ENCODE results near the gene CYSTM1.

CYSTM1 gene

DNA sequence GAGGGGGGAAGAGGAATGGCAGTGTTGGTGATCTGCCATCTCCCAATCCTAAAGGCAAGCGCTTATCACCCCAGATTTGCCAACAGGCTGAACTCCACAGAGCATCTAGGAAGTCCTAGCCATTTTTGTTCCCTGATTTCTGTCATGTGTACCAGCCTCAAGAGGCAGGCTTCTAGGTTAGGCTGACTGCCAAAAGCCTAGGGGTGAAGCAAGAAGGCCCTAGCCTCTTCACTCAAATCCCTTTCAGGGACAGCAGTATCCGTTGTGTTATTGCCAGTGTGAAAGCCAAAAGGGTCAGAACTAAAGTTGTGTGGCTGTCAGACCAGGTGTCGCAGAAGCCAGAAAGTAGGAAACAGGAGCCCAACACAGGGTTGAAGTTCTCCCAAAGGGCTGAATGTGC, 34.6 kb upstream of the CYSTM1 start:
- Histone ChIP-seq H3K9me3 (ENCODE audit: control insufficient read depth, insufficient read depth, low read depth, low read length) (no peaks in the 10 kb centered on the region), H3K36me3 (ENCODE audit: control insufficient read depth in 2 of 2, insufficient read depth in 1 of 2, low read length in 2 of 2) (no peaks in the 10 kb centered on the region), H3K4me1 (ENCODE audit: control insufficient read depth, insufficient read depth, low read length) (no peaks in the 10 kb centered on the region), H3K27ac (ENCODE audit: extremely low read depth, low read depth, low read length) (no peak overlapping the region), H3K4me3 (ENCODE audit: low read depth, low read length) (no peak overlapping the region)
- CTCF ChIA-PET = interaction anchor here (0.9 to 10.4 kb wide), 2 partner anchors 65 to 66 kb away, joined by 3 to 109 read pairs; no protein-coding TSS in a partner anchor
- POLR2A ChIA-PET = no interaction called here
- TF ChIP-seq ZNF416 (tag by site-specific recombination; IDR thresholded peaks at IDR 0.05) (no peak), ZNF621 (tag by site-specific recombination; IDR thresholded peaks at IDR 0.05) (no peak)

DNA sequence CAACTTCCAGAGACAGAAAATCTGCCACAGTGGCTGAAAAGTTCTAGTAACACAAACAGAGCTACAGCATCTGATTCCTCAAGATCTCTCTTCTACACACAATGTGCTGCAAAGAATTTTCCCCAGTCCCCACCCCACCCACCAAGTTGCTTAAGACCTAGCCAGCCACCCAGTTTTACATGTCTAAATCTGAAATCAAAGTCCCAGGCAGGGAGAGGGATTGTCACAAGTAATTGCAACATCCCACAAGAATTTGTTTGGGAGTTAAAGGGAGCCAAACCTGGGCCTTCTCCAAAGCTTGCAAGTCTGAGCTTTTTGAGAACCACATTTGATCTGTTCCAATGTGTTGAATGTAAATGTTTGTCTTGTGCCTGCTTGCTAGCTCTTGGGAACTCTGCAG, 33.7 kb upstream of the CYSTM1 start:
- POLR2A ChIA-PET = interaction anchor here (0.6 kb wide), 1 partner anchor 74 kb away, joined by 6 read pairs; no protein-coding TSS in a partner anchor
- no peak for TF ChIP-seq ZNF677 (tag by site-specific recombination; IDR thresholded peaks at IDR 0.05)
- TF ChIP-seq ZNF157 (tag by site-specific recombination; IDR thresholded peaks at IDR 0.05) = no peak
- TF ChIP-seq ZSCAN23 (tag by site-specific recombination; IDR thresholded peaks at IDR 0.05) = no peak
- H3K36me3 ChIP-seq (ENCODE audit: control insufficient read depth in 2 of 2, insufficient read depth in 1 of 2, low read length in 2 of 2) = no peaks in the 10 kb centered on the region
- CTCF ChIA-PET = interaction anchor here (1.1 to 10.4 kb wide), 4 partner anchors 26 to 353 kb away, joined by 3 to 109 read pairs (median 36); partner anchors contain the start of gene PURA
- no peak overlapping the region for H3K27ac ChIP-seq (ENCODE audit: extremely low read depth, low read depth, low read length)
- no peak overlapping the region for H3K4me3 ChIP-seq (ENCODE audit: low read depth, low read length)
- no peaks in the 10 kb centered on the region for H3K4me1 ChIP-seq (ENCODE audit: control insufficient read depth, insufficient read depth, low read length)
- H3K9me3 ChIP-seq (ENCODE audit: control insufficient read depth, insufficient read depth, low read depth, low read length) = no peaks in the 10 kb centered on the region

DNA sequence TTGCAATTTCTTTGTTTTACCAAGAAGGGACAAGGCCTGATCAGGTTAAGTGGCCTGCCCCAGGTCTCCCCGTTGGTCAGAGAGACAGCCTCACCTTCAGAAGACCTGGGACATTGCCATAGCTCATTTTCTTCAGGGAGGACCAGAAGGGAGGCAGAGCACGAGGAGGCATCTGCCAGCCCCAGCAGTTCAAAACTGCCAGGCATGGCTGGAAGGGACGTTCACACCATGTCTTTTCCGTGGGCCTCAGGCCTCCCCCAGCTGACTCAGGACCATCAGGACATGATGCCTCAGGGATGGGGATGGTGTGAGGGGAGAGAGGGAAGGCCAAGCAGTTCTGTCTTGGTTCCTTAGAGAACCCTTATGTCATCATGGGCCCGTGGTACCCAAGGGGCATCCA, 32.7 kb upstream of the CYSTM1 start:
- H3K36me3 ChIP-seq (ENCODE audit: control insufficient read depth in 2 of 2, insufficient read depth in 1 of 2, low read length in 2 of 2) = no peaks in the 10 kb centered on the region
- H3K4me3 ChIP-seq (ENCODE audit: low read depth, low read length) = no peak overlapping the region
- TF ChIP-seq ZFHX2 (tag by site-specific recombination; conservative IDR thresholded peaks at IDR 0.05) = no peak
- no peak for TF ChIP-seq ZNF791 (tag by site-specific recombination; IDR thresholded peaks at IDR 0.05)
- TF ChIP-seq SCRT2 (tag by site-specific recombination; IDR thresholded peaks at IDR 0.05) = no peak
- TF ChIP-seq, protein P1, sequence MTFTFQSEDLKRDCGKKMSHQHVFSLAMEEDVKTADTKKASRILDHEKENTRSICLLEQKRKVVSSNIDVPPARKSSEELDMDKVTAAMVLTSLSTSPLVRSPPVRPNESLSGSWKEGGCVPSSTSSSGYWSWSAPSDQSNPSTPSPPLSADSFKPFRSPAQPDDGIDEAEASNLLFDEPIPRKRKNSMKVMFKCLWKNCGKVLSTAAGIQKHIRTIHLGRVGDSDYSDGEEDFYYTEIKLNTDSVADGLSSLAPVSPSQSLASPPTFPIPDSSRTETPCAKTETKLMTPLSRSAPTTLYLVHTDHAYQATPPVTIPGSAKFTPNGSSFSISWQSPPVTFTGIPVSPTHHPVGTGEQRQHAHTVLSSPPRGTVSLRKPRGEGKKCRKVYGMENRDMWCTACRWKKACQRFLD (tag by site-specific recombination; IDR thresholded peaks at IDR 0.05) = no peak
- TF ChIP-seq, protein P2, sequence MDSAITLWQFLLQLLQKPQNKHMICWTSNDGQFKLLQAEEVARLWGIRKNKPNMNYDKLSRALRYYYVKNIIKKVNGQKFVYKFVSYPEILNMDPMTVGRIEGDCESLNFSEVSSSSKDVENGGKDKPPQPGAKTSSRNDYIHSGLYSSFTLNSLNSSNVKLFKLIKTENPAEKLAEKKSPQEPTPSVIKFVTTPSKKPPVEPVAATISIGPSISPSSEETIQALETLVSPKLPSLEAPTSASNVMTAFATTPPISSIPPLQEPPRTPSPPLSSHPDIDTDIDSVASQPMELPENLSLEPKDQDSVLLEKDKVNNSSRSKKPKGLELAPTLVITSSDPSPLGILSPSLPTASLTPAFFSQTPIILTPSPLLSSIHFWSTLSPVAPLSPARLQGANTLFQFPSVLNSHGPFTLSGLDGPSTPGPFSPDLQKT (IDR thresholded peaks at IDR 0.05; ENCODE audit: borderline replicate concordance, low read depth, low read length) = no peak
- TF ChIP-seq ZNF768 (tag by site-specific recombination; IDR thresholded peaks at IDR 0.05) = no peak
- no peak for TF ChIP-seq ZNF747 (tag by site-specific recombination; IDR thresholded peaks at IDR 0.05)
- TF ChIP-seq ZNF404 (tag by site-specific recombination; IDR thresholded peaks at IDR 0.05) = no peak
- no peak for TF ChIP-seq ZNF843 (tag by site-specific recombination; IDR thresholded peaks at IDR 0.05)
- no peak for TF ChIP-seq YY1 (tag by site-specific recombination; IDR thresholded peaks at IDR 0.05)
- no peak for TF ChIP-seq ZNF302 (tag by site-specific recombination; IDR thresholded peaks at IDR 0.05; ENCODE audit: low read depth)
- TF ChIP-seq ZNF23 (tag by site-specific recombination; IDR thresholded peaks at IDR 0.05; ENCODE audit: borderline replicate concordance) = no peak
- TF ChIP-seq ZNF175 (tag by site-specific recombination; IDR thresholded peaks at IDR 0.05) = no peak
- TF ChIP-seq ZNF658 (tag by site-specific recombination; IDR thresholded peaks at IDR 0.05) = no peak
- TF ChIP-seq ZNF114 (tag by site-specific recombination; IDR thresholded peaks at IDR 0.05) = no peak
- no peak for TF ChIP-seq ZNF544 (tag by site-specific recombination; IDR thresholded peaks at IDR 0.05)
- no peak for TF ChIP-seq ZNF362 (tag by site-specific recombination; IDR thresholded peaks at IDR 0.05)
- no peak for TF ChIP-seq ZNF37A (tag by site-specific recombination; IDR thresholded peaks at IDR 0.05)
- TF ChIP-seq ZNF350 (tag by site-specific recombination; IDR thresholded peaks at IDR 0.05) = no peak
- TF ChIP-seq EGR2 (tag by site-specific recombination; IDR thresholded peaks at IDR 0.05; ENCODE audit: low read depth) = no peak
- no peaks in the 10 kb centered on the region for H3K4me1 ChIP-seq (ENCODE audit: control insufficient read depth, insufficient read depth, low read length)
- no peaks in the 10 kb centered on the region for H3K9me3 ChIP-seq (ENCODE audit: control insufficient read depth, insufficient read depth, low read depth, low read length)
- no peak overlapping the region for H3K27ac ChIP-seq (ENCODE audit: extremely low read depth, low read depth, low read length)
- POLR2A ChIA-PET = no interaction called here
- CTCF ChIA-PET = interaction anchor here (0.8 to 10.4 kb wide), 7 partner anchors 10 to 87 kb away, joined by 3 to 109 read pairs (median 35); partner anchors contain the start of gene PURA
